NB4 (cell line): ENCODE data around the gene CHRNG.
A peak's percentile ranks its signal among the peaks of the same experiment; 100 is the strongest.

Experiments used
- DNase-seq: peaks from one replicate; pipeline ENCODE4 v3.0.0; 2010; ENCODE audit warnings: low read depth
- H3K4me3 ChIP-seq: one replicate; pipeline ENCODE4 v1.5.1; 2011; ENCODE audit warnings: mild to moderate bottlenecking, low read depth, low read length, moderate library complexity
- CTCF ChIP-seq: IDR thresholded peaks from one replicate; pipeline ENCODE4 v1.5.1; 2012; ENCODE audit warnings: low read depth, low read length
- MAX ChIP-seq: IDR thresholded peaks from 2 replicates; pipeline ENCODE4 v1.6.1; 2011; ENCODE audit warnings: low read depth, low read length
- MYC ChIP-seq: IDR thresholded peaks from 2 replicates; pipeline ENCODE4 v1.6.1; 2011; ENCODE audit warnings: low read depth, low read length
- POLR2A ChIP-seq: IDR thresholded peaks from 2 replicates; pipeline ENCODE4 v1.6.1; 2011; ENCODE audit warnings: mild to moderate bottlenecking; ENCODE audit not compliant: insufficient read length; ENCODE audit errors: extremely low read depth

Gene CHRNG

DNA sequence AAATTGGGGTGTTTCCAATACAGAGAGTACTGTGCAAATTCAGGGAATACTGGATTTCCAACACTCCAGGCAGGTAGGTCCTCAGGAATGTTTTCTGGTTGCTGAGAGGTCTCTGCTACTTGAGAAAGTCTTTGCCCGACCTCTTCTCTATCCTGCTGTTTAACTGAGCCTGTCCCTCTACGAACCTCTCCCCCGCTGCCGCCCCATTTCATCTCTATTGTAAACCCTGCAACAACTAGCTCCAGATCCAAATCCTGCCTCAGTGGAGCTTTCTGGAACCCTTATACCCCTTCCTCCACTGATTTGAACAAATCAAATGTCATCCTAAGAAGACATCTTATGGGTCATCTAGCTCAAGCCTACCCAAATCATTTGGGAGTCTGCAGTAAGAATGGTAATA lies 12.3 kb downstream of the CHRNG start:
- TF ChIP-seq MAX (no peak), POLR2A (no peak), MYC (no peak), CTCF (no peak)
- no peak for DNase-seq
- H3K4me3 ChIP-seq, result peak overlapping the region; percentile 92

- no peak overlapping the region for H3K4me3 ChIP-seq
- DNase-seq, result no peak
- TF ChIP-seq POLR2A (no peak), MYC (no peak), MAX (no peak), CTCF (no peak)
Observed at GRCh38 chr2:232556426-232556825, 16.9 kb downstream of the CHRNG start.

DNA sequence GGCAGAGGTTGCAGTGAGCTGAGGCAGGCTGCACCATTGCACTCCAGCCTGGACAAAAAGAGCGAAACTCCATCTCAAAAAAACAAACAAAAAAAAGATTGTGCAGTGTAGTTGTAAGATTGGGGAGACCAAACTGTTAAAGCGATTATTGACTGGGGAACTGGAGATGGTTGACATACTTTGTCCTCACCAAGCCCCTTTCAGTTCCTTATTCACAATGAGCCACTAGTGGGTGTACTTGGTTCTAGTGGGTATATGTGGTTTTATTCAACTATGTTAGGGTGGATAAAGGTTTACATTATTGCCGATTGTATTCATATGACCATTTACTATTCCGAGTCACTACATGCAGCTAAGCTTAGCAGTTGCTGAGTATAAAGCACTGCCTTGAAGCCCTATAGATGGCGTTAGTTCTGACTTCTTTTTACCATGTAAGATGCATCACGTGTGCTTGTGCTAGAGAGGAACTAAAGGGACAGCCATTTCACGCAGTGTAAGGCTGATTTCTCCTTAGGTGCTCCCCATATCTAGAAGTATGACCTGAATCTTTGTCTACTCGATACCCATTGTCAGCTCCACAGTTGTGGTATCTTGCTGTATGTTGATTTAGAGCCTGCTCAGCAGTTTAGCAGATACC lies 23.1 kb downstream of the CHRNG start:
- TF ChIP-seq MAX, result no peak
- TF ChIP-seq CTCF, result no peak
- no peak for TF ChIP-seq MYC
- TF ChIP-seq POLR2A, result no peak
- no peak for DNase-seq
- no peak overlapping the region for H3K4me3 ChIP-seq

GRCh38 chr2:232563580-232563979 lies 24.1 kb downstream of the CHRNG start:
- DNase-seq, result no peak
- no peak overlapping the region for H3K4me3 ChIP-seq
- TF ChIP-seq CTCF (no peak), MAX (no peak), MYC (no peak), POLR2A (no peak)

DNA sequence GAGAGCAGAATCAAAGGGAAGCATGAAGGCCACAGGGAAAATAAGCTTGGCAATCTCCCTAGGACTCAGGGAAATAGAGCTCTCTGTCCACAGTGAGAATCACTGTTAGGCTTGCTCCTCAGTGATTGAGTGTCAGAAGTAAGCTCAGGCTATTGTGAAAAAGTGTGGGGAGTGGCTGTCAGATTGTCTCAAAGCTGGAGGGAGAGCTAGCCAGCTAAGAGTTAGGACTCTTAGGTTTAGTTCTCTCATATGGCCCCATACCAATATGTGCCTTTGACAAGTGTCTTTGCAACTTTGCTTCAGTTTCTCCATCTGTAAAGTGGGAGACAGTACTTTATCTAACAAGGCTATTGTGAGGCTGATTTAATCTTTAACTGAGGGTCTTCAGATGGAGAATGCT lies 28.2 kb downstream of the CHRNG start:
- no peak for DNase-seq
- no peak overlapping the region for H3K4me3 ChIP-seq
- TF ChIP-seq POLR2A (no peak), MAX (no peak), MYC (no peak), CTCF (no peak)

- no peak for TF ChIP-seq MYC
- no peak for TF ChIP-seq MAX
- TF ChIP-seq POLR2A, result no peak
- no peak for TF ChIP-seq CTCF
- no peak overlapping the region for H3K4me3 ChIP-seq
- peak; percentile 29 for DNase-seq
Observed at GRCh38 chr2:232568161-232568560, 28.7 kb downstream of the CHRNG start.
